GM23248 (cell line): ENCODE measurements around the gene TPRN.

Experiments
- EZH2 ChIP-seq: fragments of 200-600 bp; sonication (generic); IDR thresholded peaks from 2 replicates; pipeline ENCODE4 v1.6.1; 2018; ENCODE audit warnings: antibody characterized with exemption, mild to moderate bottlenecking; ENCODE audit not compliant: insufficient read depth, poor library complexity, severe bottlenecking
- EZH2phosphoT487 ChIP-seq: fragments of 200-600 bp; sonication (generic); IDR thresholded peaks from 2 replicates; pipeline ENCODE4 v1.6.1; 2018; ENCODE audit warnings: antibody characterized with exemption, moderate library complexity, mild to moderate bottlenecking, low read depth; ENCODE audit not compliant: insufficient read depth

DNA sequence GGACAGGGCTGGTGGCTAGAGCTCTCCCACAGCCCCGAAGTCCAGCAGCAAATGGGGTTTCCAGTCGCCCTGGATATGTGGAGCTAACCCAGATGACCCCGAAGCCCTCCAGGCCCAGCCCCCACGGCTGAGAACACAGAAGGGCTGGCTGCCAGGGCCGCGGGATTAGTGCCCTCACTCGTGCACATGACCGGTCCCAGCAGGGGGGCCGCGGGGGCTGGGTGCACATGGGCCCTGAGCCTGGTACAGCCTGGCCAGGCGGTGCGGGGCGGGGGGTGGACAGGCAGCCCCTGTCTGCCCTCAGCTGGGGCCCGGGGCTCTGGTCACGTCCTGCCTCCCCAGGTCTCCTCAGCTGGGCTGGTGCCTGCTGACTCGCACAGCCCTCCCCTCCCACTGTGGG is 6.2 kb downstream of the TPRN start:
- TF ChIP-seq EZH2phosphoT487 (no peak), EZH2 (no peak)
